Putamen (tissue), 1 donor: ENCODE data around the gene CRACDL.

Source experiments
- DNase-seq: peaks from one replicate; pipeline ENCODE4 v3.0.0-alpha.2; 2016; ENCODE audit warnings: low spot score

CRACDL gene

DNA sequence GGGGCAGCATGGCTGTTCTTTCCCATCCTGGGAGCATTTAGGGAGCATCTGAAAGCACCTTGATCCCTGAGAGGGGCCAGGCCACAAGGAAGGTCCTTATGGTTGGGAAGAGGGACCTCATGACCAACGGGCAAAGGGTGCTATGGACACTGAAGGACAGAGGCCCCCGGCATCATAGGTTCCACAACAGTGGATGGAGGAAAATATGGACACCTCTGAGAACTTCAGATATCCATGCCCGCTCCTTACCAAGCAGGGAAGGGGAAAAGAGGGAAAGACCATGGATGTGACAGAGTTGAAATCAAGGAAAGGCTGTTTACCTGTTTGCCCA lies 111.0 kb downstream of the CRACDL start:
- DNase-seq: no peak

DNA sequence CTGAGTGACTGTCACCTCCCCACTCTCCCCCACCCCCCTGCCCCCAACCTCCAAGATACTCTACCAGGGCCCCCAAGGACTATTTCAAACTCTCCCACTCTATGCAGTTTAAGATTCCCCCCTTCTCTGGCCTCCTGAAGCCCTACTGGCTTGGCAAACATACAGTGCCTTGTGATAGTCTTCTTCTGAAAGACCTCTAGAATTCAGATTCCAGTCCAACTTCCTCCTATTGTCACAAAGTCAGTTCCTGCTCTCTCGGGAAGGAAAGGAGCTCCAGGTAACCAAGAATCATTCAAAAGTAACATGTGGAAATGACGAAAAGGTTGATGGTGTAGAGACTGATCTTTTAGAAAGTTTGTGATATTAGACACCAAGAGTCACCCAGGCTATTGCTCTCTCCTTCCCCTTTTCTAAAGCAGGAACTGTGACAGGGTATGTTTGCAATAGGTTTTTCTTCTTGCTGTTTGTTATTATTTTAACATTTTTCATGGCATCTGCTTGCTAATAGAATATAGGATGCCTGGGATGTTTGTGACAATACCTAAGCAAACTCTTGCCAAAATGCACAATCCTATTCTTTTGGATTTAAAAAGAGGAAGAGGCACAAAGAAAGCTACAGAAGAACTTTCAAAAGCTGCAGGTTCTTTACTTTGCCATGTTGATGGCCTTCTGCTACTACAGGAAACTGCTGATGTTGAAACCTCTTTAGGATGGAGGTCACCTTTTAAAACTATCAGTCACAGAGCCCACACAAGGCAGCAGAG lies 111.6 kb downstream of the CRACDL start:
- DNase-seq: no peak

DNA sequence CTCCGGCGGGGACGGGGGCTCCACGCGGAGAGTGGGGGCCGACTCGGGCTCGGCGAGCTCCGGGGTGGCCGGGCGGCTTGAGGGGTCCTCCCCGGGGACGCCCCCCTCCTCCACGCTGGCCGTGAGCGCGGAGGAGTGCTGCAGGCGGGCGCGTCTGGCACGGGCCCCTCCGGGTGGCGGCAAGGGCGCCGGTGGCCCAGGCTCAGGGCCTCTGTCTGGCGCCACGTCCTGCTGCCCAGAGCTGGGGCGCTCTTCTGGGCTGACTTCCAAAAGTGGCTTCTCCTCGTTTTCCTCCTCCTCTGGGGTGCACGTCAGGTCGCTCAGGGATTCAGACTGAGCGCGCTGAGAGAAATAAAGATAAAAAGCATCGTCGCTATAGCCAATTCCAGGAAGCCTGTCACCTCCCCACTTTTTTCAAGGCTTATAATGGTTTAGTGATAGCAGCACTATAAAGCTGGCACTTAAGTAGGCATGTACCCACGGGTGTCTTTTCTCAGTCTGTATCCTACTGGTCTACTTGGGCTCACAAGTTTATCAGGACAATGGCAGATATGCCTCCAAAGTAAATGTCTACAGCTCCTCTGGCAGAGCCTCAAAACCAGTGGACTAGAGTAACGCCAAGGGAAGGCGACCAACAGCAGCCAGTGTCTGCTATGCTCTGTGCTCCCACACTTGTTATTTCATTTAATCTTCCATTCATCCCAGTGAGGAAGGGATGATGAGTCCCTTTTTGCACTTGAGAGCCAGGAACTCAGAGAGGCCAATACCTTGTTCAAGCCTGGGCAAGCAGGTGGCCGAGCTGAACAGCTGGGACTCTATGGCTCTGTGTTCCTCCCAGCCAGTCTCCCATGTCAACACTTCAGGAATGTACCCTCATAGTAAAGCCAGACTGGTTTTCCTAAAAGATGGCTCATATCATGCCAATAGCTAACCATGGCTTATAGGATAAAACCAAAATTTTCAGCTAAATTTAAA lies 112.5 kb downstream of the CRACDL start:
- no peak for DNase-seq

DNA sequence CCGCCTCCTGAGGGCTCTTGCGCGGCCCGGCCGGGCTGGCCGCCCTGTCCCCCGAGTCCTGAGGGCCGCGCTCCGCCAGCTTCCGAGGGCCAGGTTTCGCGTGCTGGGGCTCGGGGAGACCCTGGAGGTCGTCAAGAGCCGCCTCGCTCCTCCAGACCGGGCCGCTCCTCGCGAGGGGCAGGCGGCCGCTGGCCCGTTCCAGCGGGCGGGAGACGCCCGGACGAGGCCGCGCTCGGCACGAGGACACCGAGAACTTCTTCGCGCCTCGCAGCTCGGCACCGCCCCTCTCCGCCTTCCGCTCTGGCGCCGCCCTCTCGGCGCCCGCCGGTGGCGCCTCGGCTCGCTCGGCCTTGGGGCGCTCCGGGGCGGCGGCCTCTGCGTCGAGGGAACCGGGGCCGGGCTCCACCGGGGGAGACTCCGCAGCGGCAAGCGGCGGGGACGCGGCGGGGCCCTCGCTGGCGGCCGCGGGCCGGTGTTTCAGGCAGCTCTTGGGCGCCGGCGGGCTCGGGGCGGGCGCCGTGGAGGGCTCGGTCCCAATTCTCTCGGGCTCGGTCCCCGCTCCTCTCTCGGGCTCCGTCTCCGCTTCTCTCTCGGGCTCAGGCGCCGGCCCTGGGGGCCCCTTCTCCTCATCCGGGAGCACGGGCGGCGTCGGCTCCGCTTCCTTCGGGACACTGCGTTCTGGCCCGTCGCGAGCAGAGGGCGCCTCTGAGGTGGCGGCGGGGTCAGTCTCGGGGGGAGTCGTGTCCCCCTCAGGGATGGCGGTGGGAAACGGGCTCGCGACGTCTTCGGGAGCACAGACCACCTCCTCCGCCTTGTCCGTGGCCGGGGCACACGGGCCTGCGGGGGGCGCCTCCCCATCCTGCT lies 113.5 kb downstream of the CRACDL start:
- DNase-seq: no peak

DNA sequence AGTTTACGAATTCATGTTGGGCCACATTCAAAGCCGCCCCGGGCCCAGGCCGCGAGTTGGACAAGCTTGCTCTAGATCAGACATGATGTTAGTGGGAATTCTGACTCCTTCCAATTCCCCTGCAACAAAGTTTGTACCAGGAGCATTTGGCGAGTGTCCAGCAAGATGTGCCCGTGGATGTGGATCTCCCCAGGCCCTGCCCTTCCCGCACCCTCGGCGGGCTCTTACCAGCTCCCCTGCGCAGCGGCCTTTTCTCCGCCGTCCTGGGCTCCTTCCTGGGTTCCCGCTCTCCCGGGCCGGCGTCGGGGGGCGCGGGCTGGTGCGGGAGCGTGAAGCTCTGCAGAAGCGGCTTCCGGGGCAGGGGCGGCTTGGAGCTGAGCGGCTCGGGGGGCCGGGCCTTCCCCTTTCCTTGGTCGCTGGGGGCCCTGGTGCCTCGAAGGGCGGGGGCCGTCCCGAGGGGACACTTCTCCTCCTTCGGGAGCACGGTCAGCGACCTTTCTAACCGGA lies 114.3 kb downstream of the CRACDL start:
- DNase-seq: no peak

DNA sequence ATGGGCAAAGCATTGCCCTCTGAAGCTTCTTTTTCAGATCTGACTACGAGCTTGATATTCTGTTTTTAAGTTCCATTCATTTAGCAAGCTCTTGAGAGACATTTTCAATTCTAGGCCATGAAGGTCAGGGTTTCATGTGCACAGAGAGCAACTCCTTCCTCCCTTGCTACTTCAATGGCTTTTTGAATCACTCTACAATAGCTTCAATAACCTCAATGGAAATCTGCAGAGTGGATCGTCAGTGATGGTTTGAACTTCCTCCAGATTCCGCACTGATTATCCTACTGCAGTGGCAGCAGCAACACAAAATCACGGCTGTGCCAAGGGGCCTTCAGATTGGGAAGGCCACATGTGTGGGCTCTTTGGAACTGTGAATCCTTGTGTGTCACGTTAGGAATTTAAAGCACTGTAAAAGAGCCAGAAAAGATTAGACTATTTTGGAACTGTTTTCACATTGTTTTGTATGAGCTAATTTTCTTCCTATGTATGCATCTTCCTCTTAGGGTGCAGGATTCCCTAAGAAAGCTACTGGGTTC lies 116.7 kb downstream of the CRACDL start:
- no peak for DNase-seq

DNA sequence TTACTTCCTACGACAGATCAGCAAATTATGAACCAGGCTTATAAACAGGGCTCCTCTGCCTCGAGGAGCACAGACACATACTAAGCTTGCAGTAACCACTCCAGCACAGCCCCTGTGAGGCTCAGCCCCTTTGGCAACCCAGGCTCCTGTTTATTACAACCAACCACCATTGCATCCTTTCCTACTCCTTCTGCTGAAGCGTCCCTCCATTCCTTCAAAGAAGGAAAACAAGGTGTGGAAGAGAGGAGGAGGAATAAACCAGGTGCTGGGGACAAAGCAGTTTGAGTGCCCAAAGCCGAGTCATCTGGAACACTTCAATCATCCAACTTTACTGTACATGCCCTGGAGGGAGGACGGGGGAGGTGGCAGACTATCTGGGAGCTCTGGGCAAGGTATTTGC lies 117.9 kb downstream of the CRACDL start:
- no peak for DNase-seq

DNA sequence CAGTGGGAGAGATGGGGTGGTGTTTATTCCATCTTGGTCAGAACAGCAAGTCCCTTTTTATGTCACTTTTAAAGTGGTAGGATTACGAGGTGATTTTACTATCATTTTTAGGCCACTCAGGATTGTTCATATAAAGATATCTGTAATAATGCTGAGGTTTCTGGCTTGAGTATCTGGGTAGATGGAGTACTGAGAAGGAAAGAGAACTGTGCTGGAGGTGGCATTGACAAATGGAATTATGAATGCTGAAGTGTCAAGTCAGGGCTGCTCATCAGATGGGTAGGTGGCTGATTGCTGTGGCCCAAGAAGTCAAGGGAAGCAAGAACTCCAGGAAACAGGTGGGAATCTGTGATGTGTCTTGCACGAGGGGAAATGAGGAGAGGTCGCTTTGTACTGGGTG lies 119.7 kb downstream of the CRACDL start:
- no peak for DNase-seq

DNA sequence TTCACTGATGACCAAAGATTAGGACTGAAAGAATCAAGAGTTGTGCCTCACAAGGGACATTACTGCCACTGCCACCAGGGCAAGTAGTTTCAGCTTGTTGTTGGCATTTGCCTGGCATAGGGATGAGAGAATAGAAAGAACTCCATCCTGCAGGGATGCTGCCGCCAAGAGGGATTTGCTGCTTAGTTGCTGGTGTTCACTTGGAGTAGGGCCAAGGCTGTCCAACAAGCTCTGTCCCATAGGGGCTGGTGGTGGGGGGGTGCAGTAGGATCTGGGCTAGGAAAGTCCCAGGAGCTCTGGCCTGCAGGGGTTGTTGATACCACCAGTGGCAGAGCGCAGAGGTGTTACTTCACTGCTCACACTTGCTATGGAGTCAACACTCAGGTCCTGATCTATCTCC lies 120.2 kb downstream of the CRACDL start:
- DNase-seq: no peak

DNA sequence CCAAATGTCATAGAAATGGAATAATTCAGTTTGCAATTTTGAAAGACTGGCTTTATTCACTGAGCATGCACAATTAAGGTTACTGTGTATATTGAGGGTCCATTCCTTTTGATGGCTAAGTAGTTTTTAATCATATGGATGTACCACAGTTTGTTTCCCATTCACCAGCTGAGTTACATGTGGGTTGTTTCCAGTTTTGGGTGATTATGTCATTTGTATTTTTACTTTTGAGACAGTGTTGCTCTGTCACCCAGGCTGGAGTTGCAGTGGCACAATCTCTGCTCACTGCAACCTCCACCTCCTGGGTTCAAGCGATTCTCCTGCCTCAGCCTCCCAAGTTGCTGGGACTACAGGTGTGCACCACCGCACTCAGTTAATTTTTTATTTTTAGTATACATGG lies 124.3 kb downstream of the CRACDL start:
- no peak for DNase-seq

DNA sequence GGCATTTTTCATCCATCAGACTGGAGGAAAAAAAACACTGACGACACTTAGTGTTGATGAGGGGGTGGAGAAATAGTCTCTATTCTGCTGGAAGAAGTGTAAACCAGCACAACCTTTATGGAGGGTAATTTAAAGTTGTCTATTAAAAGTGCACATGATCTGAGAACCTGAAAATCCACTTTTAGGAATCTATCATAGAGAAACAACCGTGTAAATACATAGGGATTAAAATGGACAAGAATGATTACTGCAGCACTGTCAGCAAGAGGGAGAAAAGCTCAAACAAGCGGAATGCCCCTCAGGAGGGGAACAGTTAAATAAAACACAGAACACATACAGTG lies 125.5 kb downstream of the CRACDL start:
- no peak for DNase-seq

DNA sequence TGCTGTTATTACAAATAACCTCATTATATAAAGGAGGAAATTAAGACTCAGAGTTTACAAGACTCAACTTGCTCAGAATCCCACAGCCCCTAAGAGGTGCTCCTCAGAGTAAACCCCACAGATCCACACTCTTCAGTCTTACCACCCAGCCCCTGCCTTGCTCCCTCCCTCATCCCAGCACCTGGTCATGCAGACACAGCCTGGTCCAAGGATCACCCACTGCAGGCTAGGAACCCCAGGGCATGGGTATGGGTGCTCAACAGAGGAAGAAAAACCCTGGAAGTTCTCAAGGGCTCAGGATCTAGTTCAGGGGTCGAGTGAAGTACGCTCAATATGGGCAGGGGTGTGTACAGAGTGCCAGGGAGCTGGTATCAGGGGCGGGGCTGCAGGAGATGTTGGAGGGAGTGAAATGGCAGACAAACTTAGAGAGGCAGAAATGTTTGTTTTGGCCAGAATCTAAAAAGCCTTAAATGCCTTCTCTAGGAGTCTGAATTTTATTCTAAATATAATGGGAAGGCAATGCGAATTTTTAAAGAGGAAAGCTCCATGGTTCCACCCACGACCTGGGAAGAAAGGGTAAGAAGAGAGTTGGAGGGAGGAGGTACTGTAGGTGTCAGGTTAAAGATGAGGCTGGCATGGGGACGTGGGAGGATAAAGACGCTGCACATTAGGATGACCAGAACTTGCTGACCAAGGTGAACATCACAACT lies 126.0 kb downstream of the CRACDL start:
- DNase-seq: no peak

DNA sequence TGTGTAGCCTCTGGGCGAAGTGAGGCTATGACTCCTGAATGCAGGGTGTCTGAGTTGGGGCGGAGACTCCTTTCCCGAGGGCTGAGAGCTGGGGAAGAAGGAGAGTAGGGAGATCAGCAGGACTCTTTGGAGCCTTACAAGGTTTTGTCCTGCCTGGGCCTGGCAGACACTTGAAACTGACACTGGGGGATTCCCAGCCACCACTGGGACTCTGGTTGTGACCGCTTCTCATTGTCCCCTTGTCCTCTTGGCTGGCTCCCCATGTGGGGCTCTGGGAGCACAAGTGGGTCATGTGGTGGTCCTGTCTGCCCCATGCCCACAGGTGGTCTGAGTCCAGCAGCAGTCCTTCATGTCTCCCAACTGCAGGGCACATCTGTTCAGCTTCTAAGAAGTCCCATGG lies 126.9 kb downstream of the CRACDL start:
- no peak for DNase-seq

DNA sequence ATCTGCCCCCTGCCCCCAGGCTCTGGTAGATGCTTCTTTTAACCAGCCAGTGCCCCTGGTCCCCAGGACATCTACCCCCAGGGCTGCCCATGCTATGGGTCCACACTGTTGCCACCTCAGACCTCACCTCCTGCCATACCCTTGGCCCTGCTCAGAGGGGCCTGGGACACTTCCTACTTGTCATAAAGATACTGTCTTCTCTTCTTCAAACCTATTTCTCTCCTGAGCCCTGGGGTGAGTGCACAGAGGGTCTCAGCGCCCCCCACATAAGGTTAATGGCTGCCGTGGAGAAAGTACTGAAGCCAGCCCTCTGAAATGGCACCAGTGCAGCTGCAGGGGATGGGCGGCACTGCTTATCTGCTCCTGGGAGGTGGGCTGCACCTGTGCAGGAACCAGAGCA lies 127.5 kb downstream of the CRACDL start:
- DNase-seq: no peak

DNA sequence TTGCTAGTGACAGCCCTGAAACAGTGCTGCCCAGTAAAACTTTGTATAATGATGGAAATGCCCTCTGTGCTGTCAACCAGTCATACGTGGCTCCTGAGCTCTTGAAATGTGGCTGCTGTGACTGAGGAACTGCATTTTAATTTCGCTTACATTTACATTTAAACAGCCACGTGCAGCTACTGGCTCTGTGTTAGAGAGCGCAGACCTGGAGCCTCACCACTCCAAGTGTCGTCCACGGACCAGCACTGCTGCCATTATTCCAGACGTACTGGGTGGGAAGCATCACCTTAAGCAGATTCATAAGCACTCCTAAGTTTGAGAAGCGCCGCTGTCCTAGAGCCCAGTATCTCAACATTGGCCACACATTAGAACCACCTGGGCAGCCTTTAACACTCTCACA lies 128.1 kb downstream of the CRACDL start:
- no peak for DNase-seq

DNA sequence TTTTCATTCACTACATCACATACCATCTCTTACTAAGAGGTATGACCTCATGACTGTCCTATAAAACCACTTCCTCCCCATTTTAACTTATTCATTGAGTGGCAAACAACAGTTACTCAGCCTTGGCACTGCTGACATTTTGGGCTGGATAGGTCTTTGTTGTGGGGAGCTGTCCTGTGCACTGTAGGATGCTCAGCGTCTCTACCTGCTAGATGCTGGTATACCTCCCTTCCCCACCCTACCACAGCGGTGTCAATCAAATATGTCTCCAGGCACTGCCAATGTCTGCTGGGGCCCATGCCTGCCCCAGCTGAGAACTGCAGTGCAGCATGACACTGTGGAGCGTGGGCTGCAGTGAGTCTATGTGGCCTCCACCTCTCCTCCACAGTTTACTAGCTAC lies 128.8 kb downstream of the CRACDL start:
- no peak for DNase-seq

DNA sequence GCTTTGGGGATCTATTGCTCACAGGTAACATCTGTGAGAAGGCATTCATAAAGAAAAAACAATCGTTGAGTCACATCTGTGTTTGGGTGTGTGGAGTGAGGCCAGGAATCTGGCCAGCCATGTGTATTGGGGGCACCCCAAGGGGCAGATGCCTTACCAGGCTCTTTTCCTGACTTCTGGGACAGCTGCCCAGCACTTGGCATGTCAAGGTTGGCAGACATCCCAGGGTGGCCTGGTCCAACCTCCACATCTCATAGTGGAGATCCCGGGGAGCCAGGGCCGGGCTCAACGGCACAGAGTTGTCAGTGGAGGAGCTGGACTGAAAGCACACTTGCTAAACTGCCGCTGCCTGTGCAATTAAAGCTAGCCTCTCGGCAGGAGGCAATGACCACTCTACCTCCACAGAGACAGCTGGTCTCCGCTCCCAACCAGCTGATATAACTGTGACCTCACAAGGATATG lies 129.8 kb downstream of the CRACDL start:
- no peak for DNase-seq

DNA sequence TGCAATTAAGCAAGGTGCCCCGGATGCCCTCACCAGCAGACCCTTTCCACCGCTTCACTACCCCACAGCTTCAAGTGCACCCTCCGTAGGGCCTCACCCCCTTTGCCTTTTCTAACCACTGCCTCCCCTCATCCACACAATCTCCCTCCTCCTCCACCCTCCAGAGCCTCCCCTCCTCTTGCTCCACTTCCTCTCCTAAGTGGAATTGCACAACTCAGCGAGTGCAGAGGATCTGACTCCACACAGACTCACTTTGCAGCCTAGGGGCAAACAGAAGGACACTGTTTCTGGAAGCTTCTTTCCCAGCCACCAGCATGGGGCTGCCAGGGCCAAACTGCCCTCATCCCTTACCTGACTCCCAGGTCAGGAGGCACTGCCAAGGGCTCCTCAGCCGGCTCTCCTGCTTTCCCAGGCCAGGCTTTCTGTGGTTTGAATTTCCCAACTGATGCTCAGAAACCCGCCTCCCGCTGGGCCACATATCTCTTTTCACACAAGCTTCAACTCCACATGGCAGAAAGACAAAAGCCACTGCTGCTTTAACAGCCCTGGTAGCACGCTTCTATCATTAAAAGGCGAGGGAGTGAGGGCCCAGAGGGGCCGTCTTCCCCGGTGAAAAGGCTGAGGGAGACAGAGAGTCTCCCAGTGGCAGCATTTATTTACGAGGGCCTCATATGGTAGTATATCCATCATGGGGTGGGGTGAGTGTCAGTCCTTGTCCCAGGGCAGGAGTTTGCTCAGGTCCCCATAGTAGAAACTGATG lies 130.4 kb downstream of the CRACDL start:
- DNase-seq: no peak

DNA sequence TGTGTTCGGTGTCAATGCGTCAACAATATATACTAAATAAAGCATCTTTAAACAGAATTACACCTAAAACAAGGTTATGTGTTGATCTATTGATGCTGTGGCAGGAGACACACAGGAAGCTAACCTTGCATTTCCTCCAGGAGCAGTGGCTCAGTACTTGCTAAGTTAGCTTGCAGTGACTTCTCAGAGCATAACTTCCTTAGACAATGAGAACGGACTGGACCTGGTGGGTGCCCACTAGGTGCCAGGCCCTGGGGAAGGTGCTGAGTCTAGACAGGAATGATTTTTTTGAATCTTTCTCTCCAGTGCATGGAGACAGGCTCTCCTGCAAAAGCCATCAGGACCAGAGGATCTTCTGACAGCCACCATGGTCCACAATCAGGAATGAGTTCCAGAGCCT lies 131.3 kb downstream of the CRACDL start:
- no peak for DNase-seq

DNA sequence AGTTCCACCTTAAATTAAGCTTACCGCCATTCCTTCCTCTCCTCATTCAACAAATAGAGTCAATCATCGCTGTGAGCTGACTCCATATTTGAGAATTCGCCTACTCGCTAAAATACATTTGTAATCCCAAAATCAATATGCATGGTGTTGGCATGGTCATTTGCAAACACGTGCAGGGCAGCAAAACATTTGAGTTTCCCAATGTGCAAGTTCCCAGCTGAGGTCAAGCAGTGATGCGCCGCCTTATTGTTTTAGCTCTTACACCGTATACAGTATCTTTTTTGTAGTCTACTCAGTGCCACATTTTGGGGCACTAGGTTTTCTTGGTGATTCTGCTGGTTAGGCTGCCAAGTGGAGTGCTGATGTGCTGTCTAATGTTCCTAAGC lies 131.8 kb downstream of the CRACDL start:
- DNase-seq: no peak
